Activated T-cell treated with anti-CD3 and anti-CD28 coated beads for 24 hours (primary cell): ENCODE results near the gene DCTPP1.
A peak's percentile ranks its signal among the peaks of the same experiment; 100 is the strongest.
"Not testable (repeated sequence)": the region's sequence is repeated elsewhere in the genome, so short reads cannot be mapped to it uniquely, and the experiment has no call there.

Experiments used
- DNase-seq: peaks from one replicate; pipeline ENCODE4 v3.0.0-alpha.2; 2020; ENCODE audit warnings: low read depth

Gene DCTPP1

DNA sequence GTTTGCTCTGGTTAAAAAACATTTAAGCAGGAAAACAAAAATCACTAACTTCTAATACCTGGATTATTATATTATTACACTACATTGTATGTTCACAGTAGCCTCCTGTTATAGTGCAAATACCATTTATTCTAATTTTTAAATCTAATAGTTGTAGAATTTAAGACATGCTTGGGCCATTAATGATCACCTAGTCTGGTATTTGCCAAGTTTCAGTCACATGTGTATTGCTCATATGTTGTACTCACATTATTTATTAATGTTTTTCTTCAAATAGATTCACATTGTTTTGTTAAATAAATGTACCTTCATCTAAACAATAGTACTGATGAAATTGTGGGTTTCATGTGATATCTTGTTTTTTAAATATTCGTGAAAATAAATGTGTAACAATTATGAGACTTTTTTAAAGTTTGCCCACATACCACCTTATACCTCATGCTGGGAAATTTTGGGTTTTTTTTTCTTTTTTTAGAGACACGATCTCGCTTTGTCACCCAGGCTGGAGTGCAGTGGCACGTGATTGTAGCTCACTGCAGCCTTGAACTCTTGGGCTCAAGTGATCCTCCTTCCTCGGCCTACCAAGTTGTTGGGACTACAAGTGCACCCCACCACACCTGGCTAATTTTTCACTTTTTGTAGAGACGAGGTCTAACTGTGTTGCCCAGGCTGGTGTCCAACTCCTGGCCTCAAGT, 16.6 kb downstream of the DCTPP1 start:
- no peak for DNase-seq

DNA sequence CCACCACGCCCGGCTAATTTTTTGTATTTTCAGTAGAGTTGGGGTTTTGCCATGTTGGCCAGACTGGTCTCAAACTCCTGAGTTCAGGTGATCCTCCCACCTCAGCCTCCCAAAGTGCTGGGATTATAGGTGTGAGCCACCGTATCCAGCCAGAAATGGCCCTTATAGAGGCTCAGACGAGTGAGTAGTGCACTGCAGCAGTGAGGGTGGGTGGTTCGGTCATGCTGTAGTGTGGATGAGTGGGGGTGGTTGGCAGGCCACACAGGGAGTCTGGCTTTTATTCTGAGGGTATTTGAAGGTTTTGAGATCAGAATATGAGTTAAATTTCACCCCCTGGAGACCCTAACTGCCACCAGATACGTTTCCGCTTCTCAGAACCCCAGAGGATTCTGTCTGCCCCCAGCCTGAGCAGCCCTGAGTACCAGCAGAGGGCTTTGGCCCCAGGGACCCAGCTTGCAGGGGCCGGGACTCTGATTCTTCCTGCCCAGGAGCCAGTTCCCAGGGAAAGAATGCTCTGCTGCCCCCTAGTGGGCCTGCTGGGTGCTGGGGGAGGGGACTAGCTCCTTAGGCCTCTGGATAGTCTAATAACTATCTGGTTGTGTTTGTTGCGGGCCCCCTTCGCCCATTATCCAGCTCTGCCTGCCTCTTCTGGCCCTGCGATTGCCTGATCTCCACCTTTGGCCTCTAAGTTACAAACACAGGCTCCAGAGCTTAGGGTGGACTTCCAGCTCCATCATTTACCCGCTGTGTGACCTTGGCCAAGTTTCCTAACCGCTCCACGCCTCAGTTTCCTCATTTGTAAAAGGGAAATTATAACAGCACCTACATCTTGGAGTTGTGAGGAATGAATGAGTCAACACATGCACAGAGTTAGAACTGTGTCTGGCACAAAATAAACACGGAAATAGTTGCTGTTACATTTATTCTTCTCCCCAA, 20.4 kb downstream of the DCTPP1 start:
- DNase-seq: peak; percentile 86

DNA sequence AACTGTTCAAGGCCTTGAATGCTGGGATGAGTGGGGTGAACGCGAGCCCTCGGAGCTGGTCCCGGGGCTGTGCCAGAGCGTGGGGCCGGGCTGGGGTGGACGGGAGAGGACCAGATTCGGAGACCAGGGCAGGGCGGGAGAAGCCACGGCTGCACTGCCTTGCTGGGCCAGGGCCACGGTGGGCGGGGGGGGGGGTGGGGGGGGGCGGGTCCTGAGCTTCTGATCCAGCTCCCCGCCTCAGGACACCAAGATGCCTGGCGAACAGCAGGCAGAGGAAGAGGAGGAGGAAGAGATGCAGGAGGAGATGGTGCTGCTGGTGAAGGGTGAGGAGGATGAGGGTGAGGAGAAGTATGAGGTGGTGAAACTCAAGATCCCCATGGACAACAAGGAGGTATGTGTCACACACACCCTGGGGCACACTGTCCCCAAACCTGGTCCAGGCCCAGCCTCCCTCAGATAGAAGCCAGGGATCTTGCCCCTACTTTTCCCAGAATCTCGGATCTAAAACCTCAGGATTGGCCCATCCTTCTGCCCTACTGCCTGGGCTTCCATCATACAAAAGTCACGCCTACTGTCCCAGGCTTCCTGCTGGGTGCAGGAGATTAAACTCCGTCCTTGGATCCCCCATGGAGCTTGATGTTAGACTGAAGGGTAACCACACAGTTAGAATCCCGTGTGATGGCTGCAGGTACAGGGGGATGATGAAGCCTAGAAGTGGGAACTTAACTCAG, 21.9 kb downstream of the DCTPP1 start:
- DNase-seq: no peak

DNA sequence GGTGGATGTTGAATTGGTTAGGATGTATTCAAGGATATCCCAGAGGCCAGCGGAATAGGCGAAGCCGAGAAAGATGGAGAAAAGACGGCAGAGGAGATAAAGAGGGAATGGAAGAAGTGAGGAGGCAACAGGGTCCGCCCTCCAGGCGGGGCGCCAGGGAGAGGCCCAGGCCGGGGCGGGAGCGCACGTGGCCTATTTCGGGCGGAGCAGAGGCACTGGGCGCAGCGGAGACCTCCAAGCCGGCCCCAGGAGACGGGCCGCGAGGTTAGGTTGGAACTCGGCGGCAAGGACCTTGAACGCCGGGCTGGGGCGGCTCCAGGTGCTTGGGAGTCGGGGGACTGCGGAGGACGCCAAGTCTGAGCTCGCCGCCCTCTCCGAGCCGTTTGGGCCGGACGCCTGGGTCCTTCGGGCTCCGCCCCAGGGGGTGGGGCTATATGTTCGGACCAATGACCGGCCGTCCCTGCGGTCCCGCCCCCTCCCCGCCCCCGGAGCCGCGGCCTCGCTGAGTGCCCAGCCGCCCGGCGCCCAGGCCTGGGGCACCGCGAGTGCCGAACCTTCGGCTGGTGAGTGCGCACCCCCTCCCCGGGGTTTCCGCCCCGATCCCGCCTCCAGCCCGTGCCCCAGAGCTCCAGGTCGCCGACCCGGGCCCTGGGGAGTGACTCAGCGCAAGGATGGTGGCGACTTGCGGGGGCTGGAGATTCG, 22.6 kb downstream of the DCTPP1 start, which contains the start of gene ZNF771:
TSS of gene ZNF771 (plus strand) at position 505 of the 702 bp plus-strand sequence. CDS start 448 bp downstream, outside the sequence.
- DNase-seq: peak; percentile 90

DNA sequence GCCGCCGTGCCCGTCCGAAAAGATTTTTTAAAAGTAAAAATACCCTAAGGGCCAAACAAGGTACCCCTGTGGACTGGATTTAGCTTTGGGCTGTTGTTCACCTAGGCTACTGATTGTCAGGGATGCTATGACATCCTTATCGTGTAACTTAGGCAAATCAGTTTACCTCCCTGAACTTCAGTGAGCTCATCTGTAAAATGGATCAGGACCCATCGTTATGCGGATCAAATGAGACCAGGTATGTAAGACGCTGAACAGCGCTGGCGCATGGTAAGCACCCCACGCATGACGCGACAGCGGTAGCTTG, 23.1 kb downstream of the DCTPP1 start:
- DNase-seq: no peak

DNA sequence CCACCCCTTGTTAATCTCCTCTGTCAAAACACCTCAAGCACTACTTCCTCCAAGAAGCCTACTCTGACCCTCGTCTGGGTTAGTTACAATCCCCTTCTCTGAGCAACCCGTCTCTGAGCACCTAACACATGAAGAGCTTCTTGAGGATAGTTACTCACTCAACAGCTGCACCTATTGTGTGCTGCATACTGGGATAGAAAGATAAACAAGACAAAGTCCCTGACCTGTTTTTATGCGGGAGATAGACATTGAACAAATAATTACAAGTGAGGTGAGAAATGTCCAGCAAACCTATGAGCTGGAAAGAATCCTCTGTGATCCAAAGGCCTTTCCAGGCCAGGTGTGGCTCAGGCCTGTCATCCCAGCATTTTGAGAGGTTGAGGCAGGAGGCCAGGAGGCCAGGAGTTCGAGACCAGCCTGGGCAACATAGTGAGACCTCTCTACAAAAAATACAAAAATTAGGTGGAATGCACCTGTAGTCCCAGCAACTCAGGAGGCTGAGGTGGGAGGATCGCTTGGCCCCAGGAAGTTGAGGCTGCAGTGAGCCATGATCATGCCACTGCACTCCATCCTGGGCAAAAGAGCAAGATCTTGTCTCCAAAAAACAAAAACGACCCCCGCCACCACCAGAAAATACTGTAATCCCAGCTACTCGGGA, 27.9 kb downstream of the DCTPP1 start:
- DNase-seq: no peak

DNA sequence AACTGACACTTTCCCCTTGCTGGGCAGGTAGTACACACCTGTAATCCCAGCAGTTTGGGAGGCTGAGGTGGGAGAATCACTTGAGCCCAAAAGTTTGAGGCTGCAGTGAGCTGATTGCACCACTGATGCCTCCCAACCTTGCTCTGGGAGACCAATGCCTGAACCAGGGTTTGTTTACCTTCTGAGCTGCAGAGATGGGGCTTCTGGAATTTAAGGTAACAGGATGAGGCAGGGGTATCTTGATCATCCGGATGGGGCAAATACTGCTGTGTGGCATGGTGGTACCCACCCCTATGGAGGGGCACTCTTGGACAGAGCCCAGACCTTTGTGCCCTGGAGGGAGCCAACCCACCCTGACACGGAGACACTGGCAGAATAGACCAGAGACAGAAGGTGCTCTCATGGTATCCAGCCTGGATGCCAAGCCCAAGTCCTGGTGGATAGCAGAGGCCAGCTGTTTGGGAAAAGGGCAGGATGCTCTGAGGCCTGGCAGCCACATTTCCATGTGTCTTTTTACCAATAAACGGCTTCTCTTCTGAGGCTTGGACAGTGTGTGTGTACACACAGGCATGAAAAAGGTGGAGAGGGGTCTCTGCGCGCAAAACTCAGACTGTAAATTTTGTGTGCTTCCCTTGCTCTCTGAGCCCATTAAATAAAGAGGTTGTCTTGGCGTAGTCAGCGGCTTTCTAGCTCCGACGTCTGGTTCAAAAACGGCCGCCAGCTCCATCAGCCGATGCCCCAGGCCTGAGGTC, 30.2 kb downstream of the DCTPP1 start:
- no peak for DNase-seq

DNA sequence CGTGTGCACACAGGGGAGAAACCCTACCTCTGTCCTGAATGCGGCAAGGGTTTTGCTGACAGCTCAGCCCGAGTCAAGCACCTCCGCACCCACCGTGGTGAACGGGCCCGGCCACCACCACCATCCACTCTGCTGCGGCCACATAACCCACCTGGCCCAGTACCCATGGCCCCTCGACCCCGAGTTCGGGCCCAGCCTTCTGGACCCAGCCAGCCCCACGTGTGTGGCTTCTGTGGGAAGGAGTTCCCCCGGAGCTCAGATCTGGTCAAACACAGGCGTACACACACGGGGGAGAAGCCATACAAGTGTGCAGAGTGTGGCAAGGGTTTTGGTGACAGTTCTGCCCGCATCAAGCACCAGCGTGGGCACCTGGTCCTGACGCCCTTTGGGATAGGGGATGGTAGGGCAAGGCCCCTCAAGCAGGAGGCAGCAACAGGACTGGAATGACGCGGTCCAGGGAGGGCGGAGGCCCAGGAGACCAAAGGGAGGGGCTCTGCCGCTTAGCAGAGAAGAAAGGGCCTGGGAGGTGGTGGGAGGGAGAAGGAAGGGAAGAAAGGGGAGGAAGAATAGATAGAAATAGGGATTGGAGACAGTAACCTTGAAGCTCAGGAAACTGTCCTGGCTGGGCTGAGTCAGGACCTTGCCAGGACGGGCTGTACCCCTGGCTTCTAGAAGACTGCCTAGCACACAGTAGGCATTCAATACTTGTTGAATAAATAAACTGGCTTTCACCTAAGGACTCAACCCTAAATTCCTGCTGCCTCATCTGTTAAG, 31.0 kb downstream of the DCTPP1 start:
- DNase-seq: no peak

DNA sequence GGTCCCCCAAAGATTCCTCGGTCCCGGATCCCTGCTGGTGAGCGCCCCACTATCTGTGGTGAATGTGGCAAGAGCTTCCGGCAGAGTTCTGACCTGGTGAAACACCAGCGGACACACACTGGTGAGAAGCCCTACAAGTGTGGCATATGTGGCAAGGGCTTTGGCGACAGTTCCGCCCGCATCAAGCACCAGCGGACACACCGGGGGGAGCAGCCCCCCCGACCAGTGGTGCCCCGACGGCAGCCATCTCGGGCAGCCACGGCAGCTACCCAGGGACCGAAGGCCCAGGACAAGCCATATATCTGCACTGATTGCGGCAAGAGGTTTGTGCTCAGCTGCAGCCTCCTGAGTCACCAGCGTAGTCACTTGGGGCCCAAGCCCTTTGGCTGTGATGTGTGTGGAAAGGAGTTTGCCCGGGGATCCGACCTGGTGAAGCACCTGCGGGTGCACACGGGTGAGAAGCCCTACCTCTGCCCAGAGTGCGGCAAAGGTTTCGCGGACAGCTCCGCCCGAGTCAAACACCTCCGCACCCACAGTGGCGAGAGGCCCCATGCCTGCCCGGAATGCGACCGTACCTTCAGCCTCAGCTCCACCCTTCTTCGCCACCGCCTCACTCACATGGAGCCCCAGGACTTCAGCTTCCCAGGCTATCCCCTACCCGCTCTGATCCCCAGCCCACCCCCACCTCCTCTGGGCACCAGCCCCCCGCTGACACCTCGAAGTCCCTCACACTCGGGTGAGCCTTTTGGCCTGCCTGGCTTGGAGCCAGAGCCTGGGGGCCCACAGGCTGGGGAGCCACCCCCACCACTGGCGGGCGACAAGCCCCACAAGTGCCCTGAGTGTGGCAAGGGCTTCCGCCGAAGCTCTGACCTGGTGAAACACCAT, 31.8 kb downstream of the DCTPP1 start:
- DNase-seq: no peak

DNA sequence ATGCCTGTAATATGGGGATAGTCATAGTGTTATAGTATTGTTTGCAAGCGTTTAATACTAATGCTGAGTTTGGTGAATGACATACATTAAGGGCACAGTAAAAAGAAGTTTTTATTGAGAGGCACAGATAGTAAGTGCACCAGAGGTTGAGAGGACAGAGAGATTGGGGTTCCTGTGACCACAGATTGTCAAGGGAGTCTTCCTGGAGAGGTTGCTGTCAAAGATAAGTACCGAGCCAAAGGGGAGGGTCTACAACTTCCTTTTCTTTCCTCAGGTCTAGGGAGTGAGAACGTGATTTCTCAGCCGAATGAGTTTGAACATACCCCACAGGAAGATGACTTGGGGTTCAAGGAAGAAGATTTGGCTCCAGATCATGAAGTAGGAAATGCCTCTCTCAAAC, 32.8 kb downstream of the DCTPP1 start:
- no peak for DNase-seq

DNA sequence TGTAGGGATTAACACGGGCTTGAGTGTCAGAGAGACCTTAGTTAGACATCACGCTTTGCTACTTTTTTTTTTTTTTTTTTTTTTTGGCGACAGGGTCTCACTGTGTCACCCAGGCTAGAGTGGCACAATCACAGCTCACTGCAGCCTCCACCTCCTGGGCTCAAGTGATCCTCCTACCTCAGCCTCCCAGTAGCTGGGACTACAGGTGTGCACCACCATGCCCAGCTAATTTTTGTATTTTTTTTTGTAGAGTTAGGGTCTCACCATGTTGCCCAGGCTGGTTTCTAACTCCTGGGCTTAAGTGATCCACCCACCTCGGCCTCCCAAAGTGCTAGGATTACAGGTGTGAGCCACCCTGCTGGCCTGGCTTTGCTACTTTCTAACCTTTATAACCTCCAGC, 33.2 kb downstream of the DCTPP1 start:
- not testable (repeated sequence) for DNase-seq

DNA sequence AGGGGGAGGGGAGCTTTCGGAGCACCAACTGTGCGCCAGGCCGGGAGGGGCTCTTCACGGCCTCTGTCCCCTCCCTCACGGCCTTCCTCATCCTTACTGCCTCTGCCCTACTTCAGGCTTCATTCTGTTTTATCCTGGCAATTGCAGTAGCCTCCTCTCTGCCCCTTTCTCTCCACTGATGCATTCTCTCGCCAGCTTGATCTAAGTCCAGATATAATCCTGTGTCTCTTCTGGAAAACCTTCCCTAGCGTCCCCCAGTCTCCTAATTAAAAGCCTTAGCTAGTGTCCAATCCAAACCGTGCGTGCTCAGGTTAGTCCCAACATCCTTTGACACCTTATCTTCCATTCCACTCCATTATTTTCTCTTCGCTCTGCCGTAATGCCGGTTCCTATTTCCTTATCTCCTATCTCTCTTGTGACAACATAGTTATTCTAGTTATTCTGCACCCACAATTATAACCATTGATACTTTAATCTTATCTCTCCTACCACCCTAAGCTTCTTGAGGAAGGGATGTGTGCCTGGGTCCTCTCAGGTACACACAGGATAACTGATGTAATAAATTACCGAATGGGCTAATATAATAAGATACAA, 33.7 kb downstream of the DCTPP1 start:
- DNase-seq: no peak

DNA sequence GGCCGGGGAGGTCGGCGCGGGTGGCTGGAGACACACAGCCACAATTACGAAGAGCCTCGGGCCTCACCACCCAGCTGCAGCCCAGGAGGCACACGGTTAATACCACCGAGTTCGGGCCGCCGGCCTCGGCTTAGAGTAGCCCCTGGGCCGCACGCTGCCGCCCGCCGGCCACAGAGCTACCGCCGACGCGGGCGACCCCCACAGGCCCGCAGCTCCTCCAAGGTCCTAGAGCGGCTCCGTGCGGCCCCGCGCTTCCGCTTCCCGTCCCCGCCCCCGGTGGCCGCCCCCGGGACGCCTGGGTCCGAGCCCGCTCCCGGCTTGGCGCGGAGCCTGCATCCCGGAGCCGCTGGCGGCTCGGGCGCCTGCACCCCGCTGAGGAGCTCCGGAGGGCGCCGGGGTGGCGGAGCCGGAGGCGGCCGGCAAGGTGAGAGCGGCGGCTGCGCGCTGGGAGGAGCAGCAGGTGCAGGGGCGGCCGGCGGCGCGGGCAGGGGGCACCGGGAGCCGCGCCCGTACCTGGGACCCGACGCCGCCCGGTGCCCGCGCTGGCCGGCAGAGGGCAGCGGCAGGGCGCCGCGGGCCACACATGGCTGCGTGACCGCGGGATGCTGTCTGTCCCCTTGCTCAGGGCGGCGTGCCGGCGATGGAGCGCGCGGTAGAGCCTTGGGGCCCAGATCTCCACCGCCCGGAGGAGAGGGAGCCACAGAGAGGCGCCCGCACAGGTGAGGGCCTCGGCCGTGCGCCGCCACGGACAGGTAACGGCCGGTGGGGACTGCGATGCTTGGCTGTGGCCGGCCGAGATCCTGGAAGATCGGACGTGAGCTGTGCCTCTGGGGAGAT, 34.5 kb downstream of the DCTPP1 start, which contains the start of gene ZNF48:
TSS of gene ZNF48 (plus strand) at position 266 of the 837 bp plus-strand sequence. CDS start at position 641, 375 bp downstream.
- DNase-seq: peak; percentile 48

DNA sequence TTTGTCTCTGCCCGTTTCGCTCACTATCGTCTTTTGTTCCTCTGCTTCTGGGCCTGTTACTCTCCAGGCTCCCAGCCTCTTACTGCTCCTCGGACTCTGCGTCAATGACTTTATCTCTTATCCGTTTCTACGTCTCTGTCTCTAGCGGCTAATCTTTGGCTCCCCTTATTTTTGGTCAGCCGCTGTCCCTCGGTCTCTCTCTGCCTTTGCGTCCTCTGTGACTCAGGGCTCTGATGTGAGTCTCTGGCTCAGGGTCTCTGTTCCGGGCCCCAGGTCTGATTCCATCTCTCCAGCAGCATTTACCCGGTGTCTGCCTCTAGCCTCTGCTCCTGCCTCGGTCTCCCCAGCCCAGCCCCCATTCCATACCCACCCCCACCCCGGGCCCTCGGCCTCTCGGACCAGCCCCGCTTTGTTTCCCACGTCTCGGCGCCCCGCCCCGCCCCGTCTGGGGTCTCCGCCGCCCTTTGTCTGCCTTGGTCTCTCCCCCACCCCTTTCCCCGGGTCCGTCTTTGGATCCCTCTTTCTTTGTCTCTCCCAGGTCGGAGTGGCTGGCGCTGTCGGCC, 35.2 kb downstream of the DCTPP1 start:
- no peak for DNase-seq

DNA sequence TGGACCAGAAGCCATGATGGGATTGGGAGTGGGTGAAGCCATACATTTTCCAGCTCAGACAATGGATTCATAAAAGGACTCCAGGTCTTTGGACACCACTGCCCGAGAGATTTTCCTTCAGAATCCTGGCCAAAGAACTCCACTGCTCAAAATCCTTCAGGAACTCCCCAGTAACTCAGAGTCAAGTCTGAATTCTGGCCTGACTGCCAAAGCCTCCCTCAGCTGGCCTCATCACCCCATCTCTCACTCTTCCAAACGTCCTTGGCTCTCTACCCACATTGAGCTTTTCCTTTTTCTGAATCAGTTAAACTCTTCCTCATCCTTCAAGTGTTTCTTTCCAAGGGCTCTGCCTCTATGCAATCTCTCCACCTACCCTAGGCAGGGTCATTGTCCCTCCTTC, 46.3 kb downstream of the DCTPP1 start:
- DNase-seq: no peak

DNA sequence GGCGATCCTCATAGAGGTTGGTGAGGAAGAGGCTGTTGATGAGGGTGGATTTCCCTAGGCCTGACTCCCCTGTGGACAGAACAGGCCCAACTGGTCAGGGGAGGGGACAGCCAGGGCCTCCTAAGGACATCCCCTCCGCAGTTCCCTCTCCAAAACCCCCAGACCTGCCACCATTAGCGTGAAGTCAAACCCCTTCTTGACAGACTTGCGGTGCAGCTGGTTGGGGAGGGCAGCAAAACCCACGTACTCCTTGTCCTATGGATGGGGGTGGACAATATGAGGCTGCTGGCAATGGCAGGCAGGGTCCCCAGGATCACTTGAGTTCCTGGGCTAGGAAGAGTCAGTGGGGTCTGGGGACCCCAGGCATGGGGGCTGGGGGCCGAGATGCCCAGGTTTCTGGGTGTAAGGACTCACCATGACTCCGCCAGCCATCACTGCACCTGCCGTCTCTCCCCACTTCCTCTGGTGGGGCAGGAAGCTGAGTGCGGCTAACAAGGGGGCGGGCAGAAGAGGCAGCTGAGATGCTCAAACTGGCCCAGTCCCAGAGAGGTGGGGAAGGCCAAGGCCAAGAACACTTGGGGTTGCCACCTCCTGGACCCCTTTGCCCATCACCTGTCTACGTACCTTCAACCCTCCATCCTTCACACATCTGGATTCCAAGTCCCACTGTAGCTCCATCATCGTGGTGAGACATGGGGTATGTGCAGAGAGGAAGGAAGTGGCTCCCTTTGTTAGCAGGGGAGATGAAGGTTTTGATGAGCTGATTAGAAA, 47.5 kb downstream of the DCTPP1 start, which contains the start of gene SEPTIN1:
TSS of gene SEPTIN1 (minus strand) at position 451 of the 771 bp plus-strand sequence. CDS start at position 432, 19 bp downstream.
- DNase-seq: peak; percentile 71
